Upper lobe of left lung (tissue), 6 donors: ENCODE results near the gene HOOK1. TPM values are rescaled to one million over a fixed set of nuclear protein-coding genes. Genes with fewer than 3 reads are reported as not detected.

Source experiments
- ATAC-seq, 2 donors: fragments of 200-7000 bp; cut with Tn5 transposase; one replicate each; pipeline ENCODE4 v1.9.1; 2022; ENCODE audit warnings: mild to moderate bottlenecking in 2 of 2, moderate library complexity in 2 of 2; ENCODE audit not compliant: low FRiP score in 2 of 2
- DNase-seq, 2 donors: peaks; one replicate each; pipeline ENCODE4 v3.0.0-alpha.2; 2019 to 2020
- H3K27ac ChIP-seq, 4 donors: fragments of 200-600 bp; sonication (generic); one replicate each; pipeline ENCODE4 v1.5.1; 2016 to 2019
- H3K27me3 ChIP-seq, 4 donors: fragments of 200-600 bp; sonication (generic); one replicate each; pipeline ENCODE4 v1.5.1; 2017 to 2019
- H3K36me3 ChIP-seq, 4 donors: fragments of 200-600 bp; sonication (generic); one replicate each; pipeline ENCODE4 v1.5.1; 2016 to 2019
- H3K4me1 ChIP-seq, 4 donors: fragments of 200-600 bp; sonication (generic); one replicate each; pipeline ENCODE4 v1.5.1; 2018 to 2019
- H3K4me3 ChIP-seq, 4 donors: fragments of 200-600 bp; sonication (generic); one replicate each; pipeline ENCODE4 v1.5.1; 2017 to 2019; ENCODE audit warnings: mild to moderate bottlenecking in 2 of 4, moderate library complexity in 1 of 4
- H3K9me3 ChIP-seq, 4 donors: fragments of 200-600 bp; sonication (generic); one replicate each; pipeline ENCODE4 v1.5.1; 2018 to 2019
- EP300 ChIP-seq, 4 donors: sonication (generic); formaldehyde crosslinking; IDR thresholded peaks; one replicate each; pipeline ENCODE4 v1.5.1; 2017; ENCODE audit warnings: antibody characterized with exemption in 4 of 4, control low read depth in 2 of 4
- POLR2A ChIP-seq, 4 donors: fragments of 450-650 bp; IDR thresholded peaks; one replicate each; pipeline ENCODE4 v1.5.1; 2016 to 2017; ENCODE audit warnings: antibody characterized with exemption in 4 of 4, mild to moderate bottlenecking in 2 of 4
- POLR2AphosphoS5 ChIP-seq, 2 donors: sonication (generic); formaldehyde crosslinking; IDR thresholded peaks; one replicate each; pipeline ENCODE4 v1.5.1; 2017; ENCODE audit warnings: antibody characterized with exemption in 2 of 2
- WGBS, 2 donors: methylation state at CpG; one replicate each; pipeline ENCODE4 v1.1.5; 2017 to 2018; 5-methylcytosine and 5-hydroxymethylcytosine counted together
- total RNA-seq, 6 donors: library from RNA; depleted of rRNA in 4 of 6; stranded (reverse); fragments of >200 nt in 4 of 6; gene quantifications; one replicate each; pipeline versions ENCODE4 v1.1.0 to v1.2.1, GENCODE V29; 2016 to 2021
- TF ChIP-seq, protein P1 (sequence below), 6 experiments: fragments of 450-650 bp in 4 of 6; fragments of 200-600 bp in 2 of 6; sonication (generic) in 2 of 6; IDR thresholded peaks; one replicate each; pipeline ENCODE4 v1.5.1; 2016 to 2019; ENCODE audit warnings: antibody characterized with exemption in 6 of 6
- donor health status: DM: no; HTN: no; CAD: no; lungs with moderate emphysema.
- donor health status: DM: no; HTN: yes; CAD: no; lungs with severe emphysema.

The HOOK1 gene
- total RNA-seq, 6 donors from 2014 or later, result 5.3 to 27.6 (median 11.1) TPM

DNA sequence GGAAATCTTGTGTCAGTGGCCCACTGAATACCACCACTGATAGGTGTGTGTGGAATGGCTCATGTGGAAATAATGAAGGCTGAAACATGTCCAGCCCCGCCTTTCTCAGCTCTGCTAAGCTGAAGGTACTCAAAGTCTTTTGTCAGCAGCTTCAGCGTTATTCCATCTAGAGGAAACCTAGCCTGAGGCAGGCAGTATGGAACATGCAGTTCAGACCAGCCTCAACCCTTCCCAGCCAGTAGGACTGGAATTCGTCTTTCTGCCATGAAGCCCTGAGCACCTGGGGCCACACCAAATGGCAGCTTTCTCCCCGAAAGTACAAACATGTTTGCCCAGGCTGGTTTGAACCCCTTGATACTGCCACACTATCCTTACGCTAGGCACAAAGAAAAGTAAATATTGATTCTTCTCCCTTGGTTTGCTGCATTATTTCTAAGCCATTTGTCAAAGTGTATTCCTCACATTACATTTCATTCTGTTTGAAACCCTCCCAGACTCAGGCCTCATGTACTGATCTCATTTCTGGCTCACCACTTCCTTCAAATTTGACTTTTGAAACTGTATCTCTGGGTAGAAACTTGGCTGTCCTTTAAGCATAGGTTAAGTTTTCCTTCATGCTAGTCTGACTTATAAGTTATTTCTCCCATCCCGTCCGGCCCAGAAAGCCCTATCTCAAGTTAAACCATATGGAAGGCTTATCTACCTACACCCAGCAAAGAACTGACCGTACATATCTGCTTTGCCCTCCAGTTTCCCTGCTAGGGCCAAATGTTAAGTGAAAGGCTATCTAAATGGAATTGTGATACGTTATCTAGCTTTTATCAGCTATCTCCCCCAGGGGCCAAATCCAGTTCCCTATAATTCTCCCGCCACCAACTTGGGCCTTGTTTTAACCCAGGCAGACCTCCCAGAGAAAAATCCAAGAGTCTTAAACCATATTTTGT is 45.7 kb upstream of the HOOK1 start:
- Histone ChIP-seq H3K4me3 (no peak overlapping the region), H3K36me3 (no peaks in the 10 kb centered on the region), H3K9me3 (no peaks in the 10 kb centered on the region), H3K27ac (no peak overlapping the region), H3K27me3 (no peaks in the 10 kb centered on the region), H3K4me1 (no peaks in the 10 kb centered on the region)
- no peak for ATAC-seq
- TF ChIP-seq POLR2A (IDR thresholded peaks at IDR 0.05), result no peak
- TF ChIP-seq, protein P1, sequence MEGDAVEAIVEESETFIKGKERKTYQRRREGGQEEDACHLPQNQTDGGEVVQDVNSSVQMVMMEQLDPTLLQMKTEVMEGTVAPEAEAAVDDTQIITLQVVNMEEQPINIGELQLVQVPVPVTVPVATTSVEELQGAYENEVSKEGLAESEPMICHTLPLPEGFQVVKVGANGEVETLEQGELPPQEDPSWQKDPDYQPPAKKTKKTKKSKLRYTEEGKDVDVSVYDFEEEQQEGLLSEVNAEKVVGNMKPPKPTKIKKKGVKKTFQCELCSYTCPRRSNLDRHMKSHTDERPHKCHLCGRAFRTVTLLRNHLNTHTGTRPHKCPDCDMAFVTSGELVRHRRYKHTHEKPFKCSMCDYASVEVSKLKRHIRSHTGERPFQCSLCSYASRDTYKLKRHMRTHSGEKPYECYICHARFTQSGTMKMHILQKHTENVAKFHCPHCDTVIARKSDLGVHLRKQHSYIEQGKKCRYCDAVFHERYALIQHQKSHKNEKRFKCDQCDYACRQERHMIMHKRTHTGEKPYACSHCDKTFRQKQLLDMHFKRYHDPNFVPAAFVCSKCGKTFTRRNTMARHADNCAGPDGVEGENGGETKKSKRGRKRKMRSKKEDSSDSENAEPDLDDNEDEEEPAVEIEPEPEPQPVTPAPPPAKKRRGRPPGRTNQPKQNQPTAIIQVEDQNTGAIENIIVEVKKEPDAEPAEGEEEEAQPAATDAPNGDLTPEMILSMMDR (IDR thresholded peaks at IDR 0.05), result no peak
- 76 to 88% methylated on average over 10 of the region's 10 CpGs for WGBS, 2 donors
- DNase-seq, result no peak

DNA sequence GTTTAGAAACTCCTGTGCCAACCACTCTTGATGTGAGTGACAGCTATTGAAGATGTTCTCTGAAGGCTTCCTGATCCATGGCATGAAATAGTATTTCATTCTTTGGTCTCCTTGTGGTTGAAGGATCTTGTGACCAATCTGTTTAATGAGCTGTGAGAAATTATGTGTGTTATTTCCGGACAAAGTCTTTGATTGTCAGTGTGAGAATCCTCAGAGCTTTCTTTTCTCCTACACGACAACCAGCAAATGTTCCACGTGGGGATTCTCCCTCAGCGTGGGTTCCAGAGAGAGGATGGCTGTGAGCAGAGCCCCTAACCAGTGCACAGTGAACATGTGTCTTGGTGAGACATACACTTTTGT is 45.0 kb upstream of the HOOK1 start:
- no peaks in the 10 kb centered on the region for H3K9me3 ChIP-seq
- H3K4me1 ChIP-seq, result no peaks in the 10 kb centered on the region
- ATAC-seq (no peak), DNase-seq (no peak)
- no peak overlapping the region for H3K4me3 ChIP-seq
- H3K36me3 ChIP-seq, result no peaks in the 10 kb centered on the region
- no peaks in the 10 kb centered on the region for H3K27me3 ChIP-seq
- H3K27ac ChIP-seq, result no peak overlapping the region
- TF ChIP-seq POLR2AphosphoS5 (IDR thresholded peaks at IDR 0.05), result no peak
- TF ChIP-seq EP300 (IDR thresholded peaks at IDR 0.05), result no peak
- TF ChIP-seq POLR2A (IDR thresholded peaks at IDR 0.05), result no peak
- TF ChIP-seq, protein P1 (IDR thresholded peaks at IDR 0.05), result no peak
- WGBS, 2 donors, result 92 to 95% methylated on average over 4 of the region's 4 CpGs

DNA sequence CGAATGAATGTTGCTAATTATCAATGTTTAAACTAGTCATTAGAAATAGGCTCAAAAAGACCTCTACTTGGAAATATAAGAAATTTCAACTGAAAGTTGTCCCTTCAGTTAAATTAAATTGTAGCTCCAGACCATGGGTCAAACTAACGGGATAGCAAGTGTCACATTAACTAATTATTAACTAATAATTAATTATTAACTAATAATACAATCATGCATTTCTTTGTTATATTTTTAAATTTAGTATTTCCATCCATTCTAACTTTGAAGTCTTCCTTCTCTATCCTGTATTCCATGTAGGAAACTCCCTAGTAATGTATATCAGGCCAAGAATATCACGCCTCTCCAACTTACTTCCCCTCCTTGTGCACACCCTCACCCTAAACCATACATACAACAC is 43.4 kb upstream of the HOOK1 start:
- Histone ChIP-seq H3K4me1 (no peaks in the 10 kb centered on the region), H3K36me3 (no peaks in the 10 kb centered on the region), H3K4me3 (no peak overlapping the region), H3K27me3 (no peaks in the 10 kb centered on the region), H3K9me3 (no peaks in the 10 kb centered on the region), H3K27ac (no peak overlapping the region)
- DNase-seq (no peak), ATAC-seq (no peak)
- no peak for TF ChIP-seq POLR2AphosphoS5 (IDR thresholded peaks at IDR 0.05)
- WGBS, 2 donors, result 95% methylated on average over 3 of the region's 3 CpGs

DNA sequence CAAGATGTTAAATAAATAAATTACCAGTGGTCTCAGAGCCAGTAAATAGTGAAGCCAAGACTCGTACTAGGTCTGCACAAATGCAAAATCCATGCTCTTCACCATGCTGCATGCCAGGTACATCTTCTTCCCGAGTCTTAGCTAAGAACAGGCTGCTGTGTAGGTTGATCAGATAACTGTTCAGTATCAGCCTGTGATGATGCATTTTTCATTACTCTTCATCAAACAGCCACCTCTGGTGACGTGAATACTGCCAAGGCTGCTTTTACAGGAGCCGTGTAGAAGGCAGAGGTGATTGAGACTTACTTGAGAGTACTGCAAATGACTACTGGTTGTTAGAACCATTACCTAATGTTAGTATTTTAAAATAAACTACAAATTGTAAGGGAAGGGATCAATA is 39.3 kb upstream of the HOOK1 start:
- Histone ChIP-seq H3K4me3 (no peak overlapping the region), H3K36me3 (no peaks in the 10 kb centered on the region), H3K27me3 (no peaks in the 10 kb centered on the region), H3K27ac (no peak overlapping the region), H3K9me3 (no peaks in the 10 kb centered on the region), H3K4me1 (peaks cover 0 to 4% (median 0%) of the 10 kb centered on the region in 4 donors)
- TF ChIP-seq POLR2A (IDR thresholded peaks at IDR 0.05) (no peak), POLR2AphosphoS5 (IDR thresholded peaks at IDR 0.05) (no peak), EP300 (IDR thresholded peaks at IDR 0.05) (no peak)
- TF ChIP-seq, protein P1 (IDR thresholded peaks at IDR 0.05), result no peak
- ATAC-seq (no peak), DNase-seq (no peak)
- 92% methylated on average over 4 of the region's 4 CpGs for WGBS, 2 donors

DNA sequence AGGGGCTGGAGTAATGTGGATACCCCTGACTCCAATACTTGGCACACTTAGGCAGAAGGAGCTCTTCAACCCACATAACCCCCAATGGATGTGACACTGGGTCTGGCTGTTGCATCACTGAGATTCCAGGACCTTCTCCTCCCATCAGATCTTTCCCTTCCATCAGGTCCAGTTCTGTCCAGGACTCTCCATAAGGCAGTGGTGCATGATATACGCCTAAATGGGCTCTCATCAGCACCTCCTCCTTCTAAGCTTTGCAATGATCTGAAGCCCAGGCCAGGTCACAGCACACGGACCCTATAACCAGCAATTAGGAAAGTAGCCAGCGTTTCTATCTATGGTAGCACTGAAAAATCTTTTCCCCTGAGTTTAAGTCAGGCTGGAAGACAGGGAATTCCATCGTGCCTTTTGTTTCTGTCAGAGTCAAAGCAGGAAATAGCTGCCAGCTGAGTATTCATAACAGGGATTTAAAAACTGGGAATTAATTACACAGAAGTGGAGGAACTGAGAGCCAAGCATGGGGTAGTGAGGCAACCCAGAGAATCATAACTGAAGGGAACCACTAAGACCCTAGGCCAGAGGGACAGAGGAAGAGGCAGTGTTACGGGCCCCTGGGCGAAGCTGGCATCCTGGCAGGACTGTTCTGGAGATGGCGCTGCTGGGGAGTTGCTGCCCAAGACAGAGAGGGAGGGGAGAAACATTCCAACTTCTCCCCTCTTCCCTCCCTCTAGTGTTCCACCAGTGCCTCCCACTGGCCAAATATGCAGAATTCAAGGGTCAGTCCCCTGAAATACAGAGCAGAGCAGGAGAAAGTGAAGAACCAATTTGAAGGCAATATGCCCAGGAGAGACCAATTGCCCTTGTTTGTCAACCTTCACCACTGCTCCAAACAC is 37.5 kb upstream of the HOOK1 start:
- Histone ChIP-seq H3K27me3 (no peaks in the 10 kb centered on the region), H3K36me3 (no peaks in the 10 kb centered on the region), H3K4me3 (no peak overlapping the region), H3K4me1 (peaks cover 0 to 4% (median 0%) of the 10 kb centered on the region in 4 donors), H3K9me3 (no peaks in the 10 kb centered on the region), H3K27ac (no peak overlapping the region)
- DNase-seq (no peak), ATAC-seq (no peak)
- TF ChIP-seq, protein P1 (IDR thresholded peaks at IDR 0.05), result no peak
- no peak for TF ChIP-seq POLR2A (IDR thresholded peaks at IDR 0.05)
- 70 to 74% methylated on average over 7 of the region's 7 CpGs for WGBS, 2 donors
